ENCODE measurements around the gene GRAMD4.
"Not testable (repeated sequence)": the region's sequence is repeated elsewhere in the genome, so short reads cannot be mapped to it uniquely, and the experiment has no call there.

GRAMD4 gene

GRCh38 chr22:46619240-46619829 lies 851 bp upstream of the GRAMD4 start:
- no peak for DNase-seq (ENCODE audit: low read depth)

GRCh38 chr22:46620588-46621242 lies 529 bp downstream of the GRAMD4 start:
- DNase-seq (ENCODE audit: low read depth): no peak

GRCh38 chr22:46621243-46621930 lies 1.2 kb downstream of the GRAMD4 start:
- DNase-seq (ENCODE audit: low read depth): not testable (repeated sequence)

GRCh38 chr22:46622081-46622521 lies 1.9 kb downstream of the GRAMD4 start:
- DNase-seq (ENCODE audit: low read depth): no peak

GRCh38 chr22:46625113-46625842 lies 5.1 kb downstream of the GRAMD4 start:
- DNase-seq (ENCODE audit: low read depth): no peak

- DNase-seq (ENCODE audit: low read depth): no peak
Measured at GRCh38 chr22:46625843-46626349, 5.7 kb downstream of the GRAMD4 start.

- no peak for DNase-seq (ENCODE audit: low read depth)
Measured at GRCh38 chr22:46626356-46626755, 6.2 kb downstream of the GRAMD4 start.

- DNase-seq (ENCODE audit: low read depth): no peak
Measured at GRCh38 chr22:46626911-46627805, 7.0 kb downstream of the GRAMD4 start.

GRCh38 chr22:46627806-46628482 lies 7.8 kb downstream of the GRAMD4 start:
- DNase-seq (ENCODE audit: low read depth): no peak

GRCh38 chr22:46628756-46629155 lies 8.6 kb downstream of the GRAMD4 start:
- no peak for DNase-seq (ENCODE audit: low read depth)

- no peak for DNase-seq (ENCODE audit: low read depth)
Measured at GRCh38 chr22:46629291-46629690, 9.1 kb downstream of the GRAMD4 start.

- no peak for DNase-seq (ENCODE audit: low read depth)
Measured at GRCh38 chr22:46631113-46631512, 10.9 kb downstream of the GRAMD4 start.

GRCh38 chr22:46632646-46633249 lies 12.6 kb downstream of the GRAMD4 start:
- DNase-seq (ENCODE audit: low read depth): no peak

GRCh38 chr22:46633334-46633890 lies 13.2 kb downstream of the GRAMD4 start:
- DNase-seq (ENCODE audit: low read depth): no peak

GRCh38 chr22:46634011-46634699 lies 14.0 kb downstream of the GRAMD4 start:
- DNase-seq (ENCODE audit: low read depth): no peak

GRCh38 chr22:46634973-46635685 lies 14.9 kb downstream of the GRAMD4 start:
- DNase-seq (ENCODE audit: low read depth): not testable (repeated sequence)

GRCh38 chr22:46635756-46636155 lies 15.6 kb downstream of the GRAMD4 start:
- no peak for DNase-seq (ENCODE audit: low read depth)

- no peak for DNase-seq (ENCODE audit: low read depth)
Measured at GRCh38 chr22:46636221-46637002, 16.2 kb downstream of the GRAMD4 start.
